ENCODE results near the gene RBBP9.
A peak's percentile ranks its signal among the peaks of the same experiment; 100 is the strongest.

RBBP9 gene

DNA sequence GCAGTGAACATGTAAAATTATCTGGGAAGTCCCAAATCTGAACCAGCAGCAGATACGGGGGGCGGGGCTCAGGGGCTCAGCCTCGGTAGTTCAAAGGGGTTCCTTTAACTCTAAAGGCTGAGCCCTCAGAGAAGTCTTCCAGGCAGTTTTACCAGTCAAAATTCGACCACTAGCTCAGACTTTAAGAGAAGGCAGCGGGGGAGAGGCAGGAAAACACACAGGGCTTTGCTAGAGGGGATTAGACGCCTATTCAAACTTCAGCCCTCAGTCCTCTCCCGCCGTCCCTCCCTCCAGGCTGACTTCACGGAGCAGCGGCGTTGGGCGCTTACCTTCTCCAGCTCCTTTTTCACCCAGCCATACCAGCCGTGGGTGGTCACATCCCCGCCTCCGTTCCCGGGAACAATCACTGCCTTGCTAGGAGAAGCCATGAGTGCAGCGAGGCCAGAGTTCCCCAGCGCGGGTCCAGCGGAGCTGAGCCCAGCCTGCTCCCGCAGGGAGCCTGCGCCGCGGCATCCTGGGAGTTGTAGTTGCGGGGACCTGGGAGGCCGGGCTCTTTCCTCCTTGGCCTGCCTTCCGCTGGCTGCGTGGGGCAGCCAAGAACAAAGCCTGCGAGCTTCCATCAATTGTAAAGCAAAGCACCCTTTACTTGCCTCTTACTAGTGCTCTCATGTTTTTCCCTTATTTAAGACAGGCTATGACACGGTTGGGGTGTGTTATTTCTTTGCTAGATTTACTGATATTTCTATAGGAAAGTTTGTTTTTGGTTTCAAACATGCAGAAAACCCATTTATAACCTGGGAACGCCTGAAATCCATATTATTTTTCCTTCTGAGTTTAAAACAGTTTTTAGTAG, at the start of gene RBBP9:
RBBP9 (minus strand) TSS at position 486 of the 853 bp plus-strand sequence; CDS start at position 428, 58 bp downstream.
- peak; percentile 81 to 87 for DNase-seq (ENCODE audit: low read depth in 2 of 2)
- TF ChIP-seq, protein P1, sequence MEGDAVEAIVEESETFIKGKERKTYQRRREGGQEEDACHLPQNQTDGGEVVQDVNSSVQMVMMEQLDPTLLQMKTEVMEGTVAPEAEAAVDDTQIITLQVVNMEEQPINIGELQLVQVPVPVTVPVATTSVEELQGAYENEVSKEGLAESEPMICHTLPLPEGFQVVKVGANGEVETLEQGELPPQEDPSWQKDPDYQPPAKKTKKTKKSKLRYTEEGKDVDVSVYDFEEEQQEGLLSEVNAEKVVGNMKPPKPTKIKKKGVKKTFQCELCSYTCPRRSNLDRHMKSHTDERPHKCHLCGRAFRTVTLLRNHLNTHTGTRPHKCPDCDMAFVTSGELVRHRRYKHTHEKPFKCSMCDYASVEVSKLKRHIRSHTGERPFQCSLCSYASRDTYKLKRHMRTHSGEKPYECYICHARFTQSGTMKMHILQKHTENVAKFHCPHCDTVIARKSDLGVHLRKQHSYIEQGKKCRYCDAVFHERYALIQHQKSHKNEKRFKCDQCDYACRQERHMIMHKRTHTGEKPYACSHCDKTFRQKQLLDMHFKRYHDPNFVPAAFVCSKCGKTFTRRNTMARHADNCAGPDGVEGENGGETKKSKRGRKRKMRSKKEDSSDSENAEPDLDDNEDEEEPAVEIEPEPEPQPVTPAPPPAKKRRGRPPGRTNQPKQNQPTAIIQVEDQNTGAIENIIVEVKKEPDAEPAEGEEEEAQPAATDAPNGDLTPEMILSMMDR (IDR thresholded peaks at IDR 0.05; ENCODE audit: low read depth, low read length) = no peak
- H3K4me3 ChIP-seq (replicated peaks in 1 of 2; ENCODE audit: low read depth in 2 of 2, low read length in 2 of 2) = peak within 1 kb of the TSS; percentile 88 to 98

DNA sequence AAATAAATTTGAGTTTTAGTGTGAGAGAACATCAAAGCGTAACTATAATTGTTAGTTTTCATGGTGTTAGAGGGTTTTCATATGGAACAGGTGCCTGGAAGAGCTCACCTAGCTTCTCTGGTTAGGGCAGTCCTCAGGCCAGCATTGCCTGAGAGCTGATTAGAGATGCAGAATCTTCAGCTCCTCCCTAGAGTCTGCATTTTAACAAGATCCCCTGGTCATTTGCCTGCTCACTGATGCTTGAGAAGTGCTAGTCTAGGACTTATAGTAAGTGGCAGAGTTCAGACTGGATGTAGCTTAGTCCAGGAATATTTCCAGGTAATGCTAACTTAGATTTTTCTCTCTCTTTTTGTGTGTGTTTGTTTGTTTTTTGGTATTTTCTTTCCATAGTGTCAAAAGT, 48.5 kb upstream of the RBBP9 start:
- H3K4me3 ChIP-seq (replicated peaks in 1 of 2; ENCODE audit: low read depth in 2 of 2, low read length in 2 of 2) = no peak overlapping the region
- TF ChIP-seq, protein P1 (IDR thresholded peaks at IDR 0.05; ENCODE audit: low read depth, low read length) = no peak
- no peak for DNase-seq (ENCODE audit: low read depth in 2 of 2)

DNA sequence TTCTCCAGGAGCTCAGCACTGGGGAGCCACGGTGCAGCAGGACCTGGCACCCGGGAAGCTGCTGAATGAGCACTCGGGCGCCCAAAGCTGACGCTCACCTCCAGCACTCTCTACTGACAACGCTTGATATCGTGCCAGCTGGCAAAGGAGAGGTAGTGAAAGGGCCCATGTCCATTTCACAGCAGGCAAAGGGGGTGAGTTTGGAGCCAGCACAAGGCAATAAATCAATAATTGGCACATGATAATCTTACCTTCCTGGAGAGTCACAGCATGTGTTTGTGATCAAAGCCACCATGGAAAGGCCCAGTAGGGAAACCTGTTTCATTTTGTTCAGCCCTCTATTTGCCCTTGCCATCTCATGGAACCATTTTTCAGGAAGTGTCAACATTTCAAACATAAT, 46.9 kb upstream of the RBBP9 start:
- TF ChIP-seq, protein P1 (IDR thresholded peaks at IDR 0.05; ENCODE audit: low read depth, low read length) = no peak
- H3K4me3 ChIP-seq (replicated peaks in 1 of 2; ENCODE audit: low read depth in 2 of 2, low read length in 2 of 2) = no peak overlapping the region
- DNase-seq (ENCODE audit: low read depth in 2 of 2) = no peak

DNA sequence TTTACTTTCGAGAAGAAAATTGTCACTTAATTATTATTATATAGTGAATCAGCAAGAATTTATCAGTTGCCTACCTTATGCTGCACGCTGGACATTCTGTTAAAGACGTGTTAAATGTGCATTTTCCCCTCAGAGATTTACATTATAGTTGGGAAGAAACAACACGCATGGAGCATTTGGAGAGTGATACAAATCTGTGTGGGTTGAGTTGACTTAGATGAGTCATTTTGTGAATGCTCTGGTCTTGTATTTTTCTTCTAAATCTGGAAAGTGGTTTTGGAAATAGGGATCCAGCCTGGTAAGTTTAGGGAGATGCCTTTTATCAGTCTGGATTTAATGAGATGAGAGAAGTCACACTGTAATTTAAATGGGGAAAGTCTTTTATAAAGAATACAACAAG, 46.2 kb upstream of the RBBP9 start:
- TF ChIP-seq, protein P1 (IDR thresholded peaks at IDR 0.05; ENCODE audit: low read depth, low read length) = no peak
- DNase-seq (ENCODE audit: low read depth in 2 of 2) = no peak
- no peak overlapping the region for H3K4me3 ChIP-seq (replicated peaks in 1 of 2; ENCODE audit: low read depth in 2 of 2, low read length in 2 of 2)

DNA sequence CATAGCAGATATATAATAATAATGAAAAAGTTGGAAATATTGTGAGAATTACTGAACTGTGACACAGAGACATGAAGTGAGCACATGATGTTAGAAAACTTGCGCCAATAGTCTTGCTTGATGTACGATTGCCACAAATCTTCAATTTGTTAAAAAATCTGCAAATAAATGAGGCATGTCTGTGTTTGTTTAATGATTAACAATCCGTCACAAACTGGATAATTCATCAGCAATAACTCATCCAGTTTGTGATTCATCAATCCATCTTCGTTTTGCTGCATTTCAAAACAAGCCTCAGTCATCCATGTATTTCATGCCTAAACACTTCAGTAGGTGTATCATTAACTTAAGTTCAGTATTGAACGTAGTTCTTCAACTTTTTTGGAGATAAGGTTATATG, 44.7 kb upstream of the RBBP9 start:
- no peak overlapping the region for H3K4me3 ChIP-seq (replicated peaks in 1 of 2; ENCODE audit: low read depth in 2 of 2, low read length in 2 of 2)
- peak in 1 of 2 donors; percentile 69 for DNase-seq (ENCODE audit: low read depth in 2 of 2)
- TF ChIP-seq, protein P1 (IDR thresholded peaks at IDR 0.05; ENCODE audit: low read depth, low read length) = no peak

DNA sequence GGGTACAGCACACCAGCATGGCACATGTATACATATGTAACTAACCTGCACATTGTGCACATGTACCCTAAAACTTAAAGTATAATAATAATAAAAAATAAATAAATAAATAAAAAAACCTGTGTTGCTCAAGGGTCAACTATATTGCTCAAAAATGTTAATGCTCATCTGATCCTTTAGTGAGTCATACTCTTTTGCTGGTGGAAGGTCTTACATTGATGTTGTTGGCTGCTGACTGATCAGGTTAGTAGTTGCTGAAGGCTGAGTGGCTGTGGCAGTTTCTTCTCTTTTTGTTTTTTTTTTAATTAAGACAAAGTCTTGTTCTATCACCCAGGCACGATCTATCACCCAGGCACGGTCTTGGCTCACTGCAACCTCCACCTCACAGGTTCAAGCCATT, 40.6 kb upstream of the RBBP9 start:
- DNase-seq (ENCODE audit: low read depth in 2 of 2) = peak in 1 of 2 donors; percentile 63

More for the DNA sequence above, 40.6 kb upstream of the RBBP9 start:
- TF ChIP-seq, protein P1 (IDR thresholded peaks at IDR 0.05; ENCODE audit: low read depth, low read length) = no peak
- H3K4me3 ChIP-seq (replicated peaks in 1 of 2; ENCODE audit: low read depth in 2 of 2, low read length in 2 of 2) = no peak overlapping the region

All from cardiac fibroblast (primary cell).